K562 (cell line): ENCODE measurements around the gene SLC35G3. TPM values are rescaled to one million over a fixed set of nuclear protein-coding genes. Genes with fewer than 3 reads are reported as not detected.

ENCODE experiments used
- ARID3A ChIP-seq: IDR thresholded peaks from 2 replicates; pipeline ENCODE4 v1.6.1; 2012; ENCODE audit warnings: low read depth, low read length, improper control_type of control experiment, borderline replicate concordance
- ATF1 ChIP-seq, 2 experiments: fragments of 450-650 bp in 1 of 2; IDR thresholded peaks; 2 replicates each; pipeline ENCODE4 v1.6.1; 2016; ENCODE audit warnings: missing compliant biosample characterization in 1 of 2, missing genetic modification characterization in 1 of 2
- BRF2 ChIP-seq: IDR thresholded peaks from 3 replicates; pipeline ENCODE4 v1.6.1; 2011; ENCODE audit warnings: borderline replicate concordance, mild to moderate bottlenecking; ENCODE audit not compliant: insufficient read length, insufficient read depth
- GABPA ChIP-seq: fragments of 200-800 bp; sonication (Bioruptor generic); conservative IDR thresholded peaks from 2 replicates; pipeline ENCODE4 v1.6.1; 2016; ENCODE audit warnings: low read depth, missing genetic modification characterization, missing compliant biosample characterization
- HMGN3 ChIP-seq: IDR thresholded peaks from 2 replicates; pipeline ENCODE4 v1.6.1; 2011; ENCODE audit warnings: borderline replicate concordance, low read depth, mild to moderate bottlenecking, mixed read lengths, low read length; ENCODE audit not compliant: insufficient read length; ENCODE audit errors: extremely low read depth
- LARP7 ChIP-seq: fragments of 450-650 bp; IDR thresholded peaks from 2 replicates; pipeline ENCODE4 v1.6.1; 2016
- MCM7 ChIP-seq, 2 experiments: fragments of 450-650 bp; IDR thresholded peaks; 2 replicates each; pipeline ENCODE4 v1.6.1; 2016 to 2018
- NRF1 ChIP-seq, 2 experiments: fragments of 450-650 bp; IDR thresholded peaks in 1 of 2; conservative IDR thresholded peaks in 1 of 2; 2 replicates each; pipeline ENCODE4 v1.6.1; 2014; ENCODE audit warnings: mild to moderate bottlenecking in 2 of 2
- NUFIP1 ChIP-seq: fragments of 450-650 bp; IDR thresholded peaks from 2 replicates; pipeline ENCODE4 v1.6.1; 2018; ENCODE audit not compliant: partially characterized antibody
- POLR2A ChIP-seq: fragments of 450-650 bp; conservative IDR thresholded peaks from 2 replicates; pipeline ENCODE4 v1.6.1; 2016
- POLR2H ChIP-seq: IDR thresholded peaks from 2 replicates; pipeline ENCODE4 v1.6.1; 2016; ENCODE audit warnings: missing genetic modification characterization, low read depth, mild to moderate bottlenecking, control low read depth, missing compliant biosample characterization, moderate library complexity
- SAFB2 ChIP-seq: fragments of 200-400 bp; formaldehyde crosslinking; IDR thresholded peaks from 2 replicates; pipeline ENCODE4 v1.6.1; 2018; ENCODE audit warnings: borderline replicate concordance, low read length, low read depth, moderate library complexity; ENCODE audit not compliant: severe bottlenecking
- ZBTB2 ChIP-seq: fragments of 450-650 bp; IDR thresholded peaks from 2 replicates; pipeline ENCODE4 v1.6.1; 2016; ENCODE audit warnings: antibody characterized with exemption
- ZBTB33 ChIP-seq: sonication (generic); formaldehyde crosslinking; IDR thresholded peaks from 2 replicates; pipeline ENCODE4 v1.8.1; 2023; ENCODE audit warnings: mild to moderate bottlenecking, missing genetic modification reagents
- ZKSCAN3 ChIP-seq: fragments of 250-450 bp; sonication (Bioruptor Pico); IDR thresholded peaks from 2 replicates; pipeline ENCODE4 v1.4.0; 2020
- ZNF212 ChIP-seq: fragments of 450-650 bp; formaldehyde crosslinking; IDR thresholded peaks from 2 replicates; pipeline ENCODE4 v1.4.0; 2020; ENCODE audit warnings: mild to moderate bottlenecking
- ZNF57 ChIP-seq: fragments of 450-650 bp; formaldehyde crosslinking; IDR thresholded peaks from 2 replicates; pipeline ENCODE4 v1.4.0; 2020; ENCODE audit warnings: mild to moderate bottlenecking, moderate library complexity
- ZNF639 ChIP-seq, 2 experiments: fragments of 200-800 bp in 1 of 2; sonication (Bioruptor generic) in 1 of 2; sonication (generic) in 1 of 2; formaldehyde crosslinking in 1 of 2; IDR thresholded peaks in 1 of 2; conservative IDR thresholded peaks in 1 of 2; 2 replicates each; pipeline versions ENCODE4 v1.5.0 to v1.6.1; 2016 to 2020; ENCODE audit warnings: missing compliant biosample characterization in 1 of 2, missing genetic modification characterization in 1 of 2, missing genetic modification reagents in 1 of 2
- ZNF699 ChIP-seq: fragments of 250-450 bp; sonication (Bioruptor Pico); IDR thresholded peaks from 2 replicates; pipeline ENCODE4 v1.8.0; 2021; ENCODE audit warnings: mild to moderate bottlenecking, moderate library complexity; ENCODE audit not compliant: insufficient replicate concordance
- ZNF830 ChIP-seq: fragments of 250-450 bp; sonication (Bioruptor Pico); IDR thresholded peaks from 2 replicates; pipeline ENCODE4 v1.5.0; 2021; ENCODE audit warnings: mild to moderate bottlenecking
- polyA plus RNA-seq, 8 experiments: library from polyadenylated mRNA; depleted of rRNA in 4 of 8; stranded (reverse) in 5 of 8; unstranded in 3 of 8; fragments of >200 nt; fragmentation: Nextera tagmentation in 2 of 8; fragmentation: Illumina TruSeq in 1 of 8; extraction: Ambion mirVana in 2 of 8; extraction: Trizol in 1 of 8; gene quantifications; 2 replicates each; pipeline versions ENCODE4 v1.2.1 to v1.2.3, GENCODE V29; 2011 to 2014; ENCODE audit warnings: inconsistent platforms in 1 of 8, missing spikeins in 1 of 8
- total RNA-seq, 7 experiments: library from RNA; depleted of rRNA in 6 of 7; stranded (reverse); fragments of >200 nt in 6 of 7; fragmentation: Illumina TruSeq in 2 of 7; extraction: Trizol in 2 of 7; gene quantifications; 2 replicates each; pipeline versions ENCODE4 v1.2.1 to v1.2.3, GENCODE V29; 2011 to 2021; ENCODE audit warnings: low replicate concordance in 1 of 7

SLC35G3 gene
- total and polyA plus RNA-seq, 9 of the 15 experiments (the other 6 are each of a cell fraction or from before 2014, with no cell fraction given): not detected

- TF ChIP-seq SAFB2: no peak
- no peak for TF ChIP-seq ZNF830 (CRISPR knock-in tag)
- TF ChIP-seq ARID3A: no peak
- no peak for TF ChIP-seq BRF2
- TF ChIP-seq POLR2A: no peak
- peak; percentile 85 for TF ChIP-seq POLR2H (tag)
- TF ChIP-seq ZNF212 (CRISPR knock-in tag): no peak
- no peak for TF ChIP-seq NUFIP1
- peak; percentile 83 for TF ChIP-seq GABPA (tag)
- TF ChIP-seq ZBTB33 (CRISPR knock-in tag): no peak
- no peak for TF ChIP-seq MCM7 (IDR thresholded peaks at IDR 0.05)
- peak in 1 of 2 experiments; percentile 32; a peak in 1 of 4 replicates for TF ChIP-seq NRF1 (conservative IDR thresholded peaks at IDR 0.05 in 1 of 2, IDR thresholded peaks at IDR 0.05 in 1 of 2)
- TF ChIP-seq LARP7: no peak
- TF ChIP-seq ZNF699: no peak
- TF ChIP-seq HMGN3: no peak
- no peak for TF ChIP-seq ZBTB2
- TF ChIP-seq ATF1 (CRISPR knock-in tag; IDR thresholded peaks at IDR 0.05): no peak
- peak; percentile 50; the same call in 1 of the 2 replicates for TF ChIP-seq ATF1 (tag; IDR thresholded peaks at IDR 0.05)
- TF ChIP-seq ZNF57: no peak
- no peak for TF ChIP-seq ZNF639 (CRISPR knock-in tag; conservative IDR thresholded peaks at IDR 0.05 in 1 of 2, IDR thresholded peaks at IDR 0.05 in 1 of 2)
- TF ChIP-seq ZKSCAN3 (CRISPR knock-in tag): no peak
Observed at GRCh38 chr17:35242805-35243560, 48.8 kb upstream of the SLC35G3 start, which contains the start of gene SLFN5 (continued).
